ENCODE results near the gene AKNAD1. TPM values are rescaled to one million over a fixed set of nuclear protein-coding genes. Genes with fewer than 3 reads are reported as not detected.

Gene AKNAD1
- total and polyA plus RNA-seq, 2 donors (not counting 1 experiment from before 2014, with no cell fraction given) = not detected

DNA sequence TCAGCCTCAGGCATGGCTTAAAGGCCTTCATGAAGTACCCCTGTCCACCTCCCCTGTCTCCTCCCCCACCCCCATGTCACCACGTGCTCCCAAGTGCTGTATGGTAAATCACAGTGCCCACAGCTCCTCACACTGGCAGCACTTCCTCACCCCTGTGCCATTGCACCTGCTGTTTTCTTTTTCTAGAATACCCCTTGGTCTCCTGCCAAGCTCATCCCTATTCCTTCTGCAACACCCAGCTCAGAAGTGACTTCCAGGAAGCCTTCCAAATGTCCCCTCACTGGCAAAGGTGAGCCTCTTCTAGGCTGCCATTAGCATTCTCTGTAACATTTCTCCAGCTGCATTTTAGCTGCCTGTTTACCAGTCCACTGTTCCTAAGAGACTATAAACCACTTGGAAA, 9.4 kb downstream of the AKNAD1 start:
- Histone ChIP-seq H3K4me2 (replicated peaks; ENCODE audit: low read depth, low read length, poor library complexity, severe bottlenecking) (no peak overlapping the region), H3K27ac (ENCODE audit: low read length in 2 of 2) (no peak overlapping the region), H3K9ac (ENCODE audit: low read length) (no peak overlapping the region), H4K20me1 (ENCODE audit: control insufficient read depth, insufficient read depth, low read length, poor library complexity, severe bottlenecking) (no peaks in the 10 kb centered on the region), H3K4me3 (ENCODE audit: control extremely low read depth in 1 of 5, extremely low read depth in 1 of 5, insufficient read depth in 1 of 5, low read depth in 2 of 5, low read length in 4 of 5) (no peak overlapping the region), H3K36me3 (replicated peaks in 1 of 2; ENCODE audit: control extremely low read depth in 1 of 2, control insufficient read depth in 1 of 2, extremely low read depth in 1 of 2, insufficient read depth in 2 of 2, low read length in 1 of 2) (no peaks in the 10 kb centered on the region), H3K4me1 (ENCODE audit: control insufficient read depth in 2 of 2, insufficient read depth in 2 of 2, low read length in 2 of 2) (peaks cover 0 to 2% of the 10 kb centered on the region in 2 donors), H3K9me3 (ENCODE audit: control extremely low read depth in 1 of 3, control insufficient read depth in 2 of 3, insufficient read depth in 1 of 3, low read length in 2 of 3) (no peaks in the 10 kb centered on the region), H3K79me2 (ENCODE audit: control insufficient read depth, insufficient read depth, low read length) (no peaks in the 10 kb centered on the region), H2AFZ (ENCODE audit: insufficient read depth, low read depth, low read length, poor library complexity, severe bottlenecking) (no peak overlapping the region), H3K27me3 (replicated peaks in 1 of 4; ENCODE audit: control extremely low read depth in 1 of 4, control insufficient read depth in 3 of 4, insufficient read depth in 4 of 4, low read length in 3 of 4) (peaks cover 0 to 5% (median 0%) of the 10 kb centered on the region in 4 experiments)
- Mint-ChIP-seq H3K4me1 (peaks cover 4% of the 10 kb centered on the region), H3K9me3 (ENCODE audit: insufficient read depth) (no peaks in the 10 kb centered on the region), H3K4me3 (no peak overlapping the region), H3K27ac (no peak overlapping the region), H3K27me3 (peaks cover 16% of the 10 kb centered on the region)
- POLR2A ChIA-PET = no interaction called here
- ATAC-seq (ENCODE audit: low read depth) (no peak), DNase-seq (no peak)
- CTCF ChIA-PET = no interaction called here
- intact Hi-C loops (cut with micrococcal nuclease) = no loop called here
- 33% methylated on average over 1 of the region's 1 CpG for WGBS (ENCODE audit: insufficient coverage)
- TF ChIP-seq EZH2 (IDR thresholded peaks at IDR 0.05; ENCODE audit: borderline replicate concordance, insufficient read depth, low read depth, low read length, poor library complexity, severe bottlenecking) = no peak
- TF ChIP-seq, protein P1, sequence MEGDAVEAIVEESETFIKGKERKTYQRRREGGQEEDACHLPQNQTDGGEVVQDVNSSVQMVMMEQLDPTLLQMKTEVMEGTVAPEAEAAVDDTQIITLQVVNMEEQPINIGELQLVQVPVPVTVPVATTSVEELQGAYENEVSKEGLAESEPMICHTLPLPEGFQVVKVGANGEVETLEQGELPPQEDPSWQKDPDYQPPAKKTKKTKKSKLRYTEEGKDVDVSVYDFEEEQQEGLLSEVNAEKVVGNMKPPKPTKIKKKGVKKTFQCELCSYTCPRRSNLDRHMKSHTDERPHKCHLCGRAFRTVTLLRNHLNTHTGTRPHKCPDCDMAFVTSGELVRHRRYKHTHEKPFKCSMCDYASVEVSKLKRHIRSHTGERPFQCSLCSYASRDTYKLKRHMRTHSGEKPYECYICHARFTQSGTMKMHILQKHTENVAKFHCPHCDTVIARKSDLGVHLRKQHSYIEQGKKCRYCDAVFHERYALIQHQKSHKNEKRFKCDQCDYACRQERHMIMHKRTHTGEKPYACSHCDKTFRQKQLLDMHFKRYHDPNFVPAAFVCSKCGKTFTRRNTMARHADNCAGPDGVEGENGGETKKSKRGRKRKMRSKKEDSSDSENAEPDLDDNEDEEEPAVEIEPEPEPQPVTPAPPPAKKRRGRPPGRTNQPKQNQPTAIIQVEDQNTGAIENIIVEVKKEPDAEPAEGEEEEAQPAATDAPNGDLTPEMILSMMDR (IDR thresholded peaks at IDR 0.05) = no peak

DNA sequence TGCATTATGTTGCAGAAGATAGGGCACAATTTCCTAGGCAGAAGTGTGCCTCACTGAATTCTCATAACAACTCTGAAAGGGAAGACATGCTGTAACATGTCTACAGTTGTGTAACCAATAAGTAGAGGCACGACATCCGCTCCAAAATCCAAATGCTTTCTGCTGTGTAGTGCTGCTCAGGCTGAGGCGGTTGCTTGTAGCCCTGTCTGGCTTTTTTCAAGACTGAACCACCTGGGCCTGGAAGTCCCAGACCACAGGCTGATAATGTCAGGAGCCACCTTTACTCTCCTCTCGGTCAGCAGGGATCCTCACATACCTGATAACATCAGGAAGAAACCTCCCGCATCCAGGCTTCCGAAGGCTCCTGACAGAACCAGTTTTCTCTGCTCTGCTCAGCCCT, 10.9 kb downstream of the AKNAD1 start:
- H3K4me3 ChIP-seq (ENCODE audit: control extremely low read depth in 1 of 5, extremely low read depth in 1 of 5, insufficient read depth in 1 of 5, low read depth in 2 of 5, low read length in 4 of 5) = no peak overlapping the region
- intact Hi-C loops (cut with micrococcal nuclease) = no loop called here
- no peak overlapping the region for H2AFZ ChIP-seq (ENCODE audit: insufficient read depth, low read depth, low read length, poor library complexity, severe bottlenecking)
- H3K27ac ChIP-seq (ENCODE audit: low read length in 2 of 2) = no peak overlapping the region
- H3K9me3 ChIP-seq (ENCODE audit: control extremely low read depth in 1 of 3, control insufficient read depth in 2 of 3, insufficient read depth in 1 of 3, low read length in 2 of 3) = no peaks in the 10 kb centered on the region
- no peaks in the 10 kb centered on the region for H3K79me2 ChIP-seq (ENCODE audit: control insufficient read depth, insufficient read depth, low read length)
- no peak for DNase-seq
- TF ChIP-seq, protein P1 (IDR thresholded peaks at IDR 0.05) = no peak
- TF ChIP-seq EZH2 (IDR thresholded peaks at IDR 0.05; ENCODE audit: borderline replicate concordance, insufficient read depth, low read depth, low read length, poor library complexity, severe bottlenecking) = no peak
- Mint-ChIP-seq H3K4me3 (no peak overlapping the region), H3K9me3 (ENCODE audit: insufficient read depth) (no peaks in the 10 kb centered on the region), H3K4me1 (no peaks in the 10 kb centered on the region), H3K27me3 (peaks cover 4% of the 10 kb centered on the region), H3K27ac (no peak overlapping the region)
- POLR2A ChIA-PET = no interaction called here
- no peaks in the 10 kb centered on the region for H3K36me3 ChIP-seq (replicated peaks in 1 of 2; ENCODE audit: control extremely low read depth in 1 of 2, control insufficient read depth in 1 of 2, extremely low read depth in 1 of 2, insufficient read depth in 2 of 2, low read length in 1 of 2)
- no peak for ATAC-seq (ENCODE audit: low read depth)
- H4K20me1 ChIP-seq (ENCODE audit: control insufficient read depth, insufficient read depth, low read length, poor library complexity, severe bottlenecking) = no peaks in the 10 kb centered on the region
- H3K9ac ChIP-seq (ENCODE audit: low read length) = no peak overlapping the region
- 97% methylated on average over 4 of the region's 6 CpGs for WGBS (ENCODE audit: insufficient coverage)
- CTCF ChIA-PET = no interaction called here
- H3K4me1 ChIP-seq (ENCODE audit: control insufficient read depth in 2 of 2, insufficient read depth in 2 of 2, low read length in 2 of 2) = no peaks in the 10 kb centered on the region
- peaks cover 0 to 5% (median 0%) of the 10 kb centered on the region in 4 experiments for H3K27me3 ChIP-seq (replicated peaks in 1 of 4; ENCODE audit: control extremely low read depth in 1 of 4, control insufficient read depth in 3 of 4, insufficient read depth in 4 of 4, low read length in 3 of 4)
- no peak overlapping the region for H3K4me2 ChIP-seq (replicated peaks; ENCODE audit: low read depth, low read length, poor library complexity, severe bottlenecking)
